ENCODE measurements around the gene ATP10A.

GRCh38 chr15:25859838-25860645 is 3.1 kb downstream of the ATP10A start:
- TF ChIP-seq TCF4 (CRISPR knock-in tag; IDR thresholded peaks at IDR 0.05; ENCODE audit: borderline replicate concordance), result no peak
- no peak for TF ChIP-seq ARNTL (CRISPR knock-in tag; IDR thresholded peaks at IDR 0.05; ENCODE audit: borderline replicate concordance, low read depth)
- TF ChIP-seq POU6F1 (CRISPR knock-in tag; IDR thresholded peaks at IDR 0.05; ENCODE audit: borderline replicate concordance, low read depth), result no peak
